HUES64 (cell line): ENCODE results near the gene RERE.

ENCODE experiments used
- H3K27ac ChIP-seq: 2 replicates; pipeline ENCODE4 v1.7.0; 2013; ENCODE audit warnings: low read depth, low read length, inconsistent platforms
- H3K27me3 ChIP-seq: 2 replicates; pipeline ENCODE4 v1.6.1; 2013; ENCODE audit warnings: mild to moderate bottlenecking, low read length; ENCODE audit not compliant: insufficient read depth
- H3K36me3 ChIP-seq: 2 replicates; pipeline ENCODE4 v1.6.1; 2013; ENCODE audit warnings: mild to moderate bottlenecking, low read length; ENCODE audit not compliant: insufficient read depth
- H3K4me1 ChIP-seq: 2 replicates; pipeline ENCODE4 v1.6.1; 2013; ENCODE audit warnings: mild to moderate bottlenecking, low read length, moderate library complexity; ENCODE audit not compliant: insufficient read depth
- H3K4me3 ChIP-seq: 2 replicates; pipeline ENCODE4 v1.5.1; 2013; ENCODE audit warnings: mild to moderate bottlenecking, low read length, moderate library complexity
- H3K9ac ChIP-seq: 2 replicates; pipeline ENCODE4 v1.6.1; 2013; ENCODE audit warnings: mild to moderate bottlenecking, low read depth, low read length
- H3K9me3 ChIP-seq: 2 replicates; pipeline ENCODE4 v1.6.1; 2013; ENCODE audit warnings: low read depth, low read length; ENCODE audit not compliant: insufficient read depth
- WGBS: fragments of 150-250, 120-280 bp; methylation state at CpG from one replicate; pipeline ENCODE4 v1.1.7; 2013; ENCODE audit warnings: missing lambda C conversion rate; 5-methylcytosine and 5-hydroxymethylcytosine counted together

Gene RERE

GRCh38 chr1:8649027-8649426 lies 168.4 kb downstream of the RERE start:
- WGBS, result 96% methylated on average over 1 of the region's 1 CpG
- Histone ChIP-seq H3K27me3 (no peaks in the 10 kb centered on the region), H3K4me1 (peaks cover 6% of the 10 kb centered on the region; the same call in 1 of the 2 replicates), H3K9ac (no peak overlapping the region), H3K4me3 (no peak overlapping the region), H3K27ac (no peak overlapping the region), H3K36me3 (peaks cover 34% of the 10 kb centered on the region), H3K9me3 (no peaks in the 10 kb centered on the region)

- H3K9me3 ChIP-seq, result no peaks in the 10 kb centered on the region
- H3K4me3 ChIP-seq, result no peak overlapping the region
- no peaks in the 10 kb centered on the region for H3K27me3 ChIP-seq
- no peak overlapping the region for H3K9ac ChIP-seq
- WGBS, result 91% methylated on average over 3 of the region's 3 CpGs
- H3K27ac ChIP-seq, result no peak overlapping the region
- peaks cover 8% of the 10 kb centered on the region; the same call in 1 of the 2 replicates for H3K4me1 ChIP-seq
- H3K36me3 ChIP-seq, result peaks cover 22% of the 10 kb centered on the region
Measured at GRCh38 chr1:8646996-8647395, 170.4 kb downstream of the RERE start.

GRCh38 chr1:8646189-8646588 lies 171.3 kb downstream of the RERE start:
- Histone ChIP-seq H3K4me1 (peaks cover 15% of the 10 kb centered on the region), H3K27ac (no peak overlapping the region), H3K9ac (no peak overlapping the region), H3K36me3 (peaks cover 18% of the 10 kb centered on the region), H3K9me3 (no peaks in the 10 kb centered on the region), H3K4me3 (no peak overlapping the region), H3K27me3 (no peaks in the 10 kb centered on the region)
- 96% methylated on average over 6 of the region's 6 CpGs for WGBS

GRCh38 chr1:8643542-8644536 lies 173.6 kb downstream of the RERE start:
- 94% methylated on average over 6 of the region's 6 CpGs for WGBS
- Histone ChIP-seq H3K4me1 (peaks cover 16% of the 10 kb centered on the region), H3K9me3 (no peaks in the 10 kb centered on the region), H3K4me3 (no peak overlapping the region), H3K27me3 (no peaks in the 10 kb centered on the region), H3K9ac (no peak overlapping the region), H3K27ac (no peak overlapping the region), H3K36me3 (peaks cover 8% of the 10 kb centered on the region)

- WGBS, result 94% methylated on average over 2 of the region's 2 CpGs
- peaks cover 8% of the 10 kb centered on the region for H3K36me3 ChIP-seq
- H3K27me3 ChIP-seq, result no peaks in the 10 kb centered on the region
- no peaks in the 10 kb centered on the region for H3K9me3 ChIP-seq
- no peak overlapping the region for H3K9ac ChIP-seq
- no peak overlapping the region for H3K4me3 ChIP-seq
- H3K4me1 ChIP-seq, result peaks cover 16% of the 10 kb centered on the region
- no peak overlapping the region for H3K27ac ChIP-seq
Measured at GRCh38 chr1:8642114-8642513, 175.3 kb downstream of the RERE start.

GRCh38 chr1:8641377-8641997 lies 176.0 kb downstream of the RERE start:
- Histone ChIP-seq H3K9ac (no peak overlapping the region), H3K27me3 (no peaks in the 10 kb centered on the region), H3K4me3 (no peak overlapping the region), H3K4me1 (peaks cover 16% of the 10 kb centered on the region), H3K9me3 (no peaks in the 10 kb centered on the region), H3K36me3 (peaks cover 8% of the 10 kb centered on the region), H3K27ac (no peak overlapping the region)
- WGBS, result 85% methylated on average over 3 of the region's 3 CpGs

GRCh38 chr1:8640950-8641349 lies 176.5 kb downstream of the RERE start:
- Histone ChIP-seq H3K27me3 (no peaks in the 10 kb centered on the region), H3K4me1 (peaks cover 16% of the 10 kb centered on the region), H3K36me3 (peaks cover 8% of the 10 kb centered on the region), H3K4me3 (no peak overlapping the region), H3K9me3 (no peaks in the 10 kb centered on the region), H3K27ac (no peak overlapping the region), H3K9ac (no peak overlapping the region)
- 89% methylated on average over 1 of the region's 1 CpG for WGBS

- Histone ChIP-seq H3K27ac (no peak overlapping the region), H3K9me3 (no peaks in the 10 kb centered on the region), H3K9ac (no peak overlapping the region), H3K4me1 (peaks cover 11% of the 10 kb centered on the region; the same call in 1 of the 2 replicates), H3K27me3 (no peaks in the 10 kb centered on the region), H3K4me3 (no peak overlapping the region), H3K36me3 (peaks cover 9% of the 10 kb centered on the region)
- WGBS, result 98% methylated on average over 5 of the region's 5 CpGs
Measured at GRCh38 chr1:8639148-8639547, 178.3 kb downstream of the RERE start.

- no peaks in the 10 kb centered on the region for H3K9me3 ChIP-seq
- H3K36me3 ChIP-seq, result peaks cover 9% of the 10 kb centered on the region
- 90% methylated on average over 5 of the region's 5 CpGs for WGBS
- no peaks in the 10 kb centered on the region for H3K27me3 ChIP-seq
- H3K4me1 ChIP-seq, result peaks cover 27% of the 10 kb centered on the region
- no peak overlapping the region for H3K9ac ChIP-seq
- no peak overlapping the region for H3K4me3 ChIP-seq
- no peak overlapping the region for H3K27ac ChIP-seq
Measured at GRCh38 chr1:8633741-8634501, 183.5 kb downstream of the RERE start.

- no peaks in the 10 kb centered on the region for H3K9me3 ChIP-seq
- no peak overlapping the region for H3K27ac ChIP-seq
- H3K27me3 ChIP-seq, result no peaks in the 10 kb centered on the region
- H3K36me3 ChIP-seq, result peaks cover 9% of the 10 kb centered on the region
- 88% methylated on average over 3 of the region's 4 CpGs for WGBS
- H3K9ac ChIP-seq, result no peak overlapping the region
- H3K4me1 ChIP-seq, result peaks cover 44% of the 10 kb centered on the region
- H3K4me3 ChIP-seq, result no peak overlapping the region
Measured at GRCh38 chr1:8632102-8632501, 185.3 kb downstream of the RERE start.

GRCh38 chr1:8631163-8631562 lies 186.3 kb downstream of the RERE start:
- peaks cover 53% of the 10 kb centered on the region for H3K4me1 ChIP-seq
- 92% methylated on average over 3 of the region's 3 CpGs for WGBS

More at GRCh38 chr1:8631163-8631562, 186.3 kb downstream of the RERE start:
- H3K9me3 ChIP-seq, result no peaks in the 10 kb centered on the region
- H3K36me3 ChIP-seq, result peaks cover 9% of the 10 kb centered on the region
- no peak overlapping the region for H3K9ac ChIP-seq
- H3K27ac ChIP-seq, result no peak overlapping the region
- no peak overlapping the region for H3K4me3 ChIP-seq
- no peaks in the 10 kb centered on the region for H3K27me3 ChIP-seq
